Erythroblast (primary cell): ENCODE data around the gene ZBTB17.
"Not testable (repeated sequence)": the region's sequence is repeated elsewhere in the genome, so short reads cannot be mapped to it uniquely, and the experiment has no call there.

Experiments used
- DNase-seq, 2 experiments: peaks; one replicate each; lab custom pipeline; 2025; lab: John Stamatoyannopoulos, UW
- GATA1 ChIP-seq: IDR thresholded peaks from 2 replicates; pipeline ENCODE4 v1.6.1; 2011; ENCODE audit warnings: low read depth, mild to moderate bottlenecking, control low read depth, low read length, moderate library complexity
- POLR2A ChIP-seq: IDR thresholded peaks from 2 replicates; pipeline ENCODE4 v1.6.1; 2011; ENCODE audit warnings: mild to moderate bottlenecking, low read length

Gene ZBTB17

GRCh38 chr1:15939181-15940109 is 36.5 kb downstream of the ZBTB17 start:
- TF ChIP-seq GATA1 (no peak), POLR2A (no peak)
- DNase-seq, result no peak

DNA sequence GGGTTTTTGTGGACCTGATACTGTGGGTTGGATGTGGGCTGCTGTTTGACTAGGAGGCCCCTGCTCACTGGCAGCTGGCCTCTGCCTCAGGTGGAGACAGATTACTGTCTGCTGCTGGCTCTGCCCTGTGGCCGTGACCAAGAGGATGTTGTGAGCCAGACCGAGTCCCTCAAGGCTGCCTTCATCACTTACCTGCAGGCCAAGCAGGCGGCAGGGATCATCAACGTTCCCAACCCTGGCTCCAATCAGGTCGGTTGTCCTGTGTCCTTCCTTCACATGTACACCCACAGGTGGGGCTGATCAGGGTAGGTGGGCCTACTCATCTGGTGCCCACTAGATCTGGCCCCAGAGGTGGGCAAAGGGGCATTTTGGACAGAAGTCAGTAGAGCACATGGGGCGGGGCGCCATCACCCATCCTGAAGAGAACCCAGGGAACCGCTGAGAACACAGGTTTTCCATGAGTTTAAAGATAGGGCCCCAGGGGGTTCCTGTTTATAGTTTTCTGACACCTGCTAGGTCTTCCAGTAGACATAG is 37.2 kb downstream of the ZBTB17 start:
- no peak for TF ChIP-seq POLR2A
- TF ChIP-seq GATA1, result no peak
- DNase-seq, result no peak

DNA sequence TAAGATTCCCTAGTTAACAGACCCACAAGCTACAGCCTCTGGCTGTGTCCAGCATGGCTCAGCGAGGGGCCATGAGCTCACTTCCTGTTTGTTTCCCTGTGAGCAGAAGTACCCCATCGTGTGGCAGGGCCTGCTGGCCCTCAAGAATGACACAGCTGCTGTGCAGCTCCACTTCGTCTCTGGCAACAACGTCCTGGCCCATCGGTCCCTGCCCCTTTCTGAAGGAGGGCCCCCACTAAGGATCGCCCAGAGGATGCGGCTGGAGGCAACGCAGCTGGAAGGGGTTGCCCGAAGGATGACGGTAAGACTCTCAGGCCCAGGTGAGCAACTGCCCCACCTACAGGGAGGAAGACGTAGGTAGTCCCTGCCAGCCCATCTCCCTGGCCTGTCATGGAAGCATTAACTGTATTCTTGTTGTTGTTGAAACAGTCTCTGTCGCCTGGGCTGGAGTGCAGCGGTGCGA is 38.2 kb downstream of the ZBTB17 start:
- no peak for TF ChIP-seq POLR2A
- TF ChIP-seq GATA1, result no peak
- DNase-seq, result no peak

- no peak for TF ChIP-seq POLR2A
- TF ChIP-seq GATA1, result no peak
- DNase-seq, result no peak
Observed at GRCh38 chr1:15937146-15937545, 38.8 kb downstream of the ZBTB17 start.

DNA sequence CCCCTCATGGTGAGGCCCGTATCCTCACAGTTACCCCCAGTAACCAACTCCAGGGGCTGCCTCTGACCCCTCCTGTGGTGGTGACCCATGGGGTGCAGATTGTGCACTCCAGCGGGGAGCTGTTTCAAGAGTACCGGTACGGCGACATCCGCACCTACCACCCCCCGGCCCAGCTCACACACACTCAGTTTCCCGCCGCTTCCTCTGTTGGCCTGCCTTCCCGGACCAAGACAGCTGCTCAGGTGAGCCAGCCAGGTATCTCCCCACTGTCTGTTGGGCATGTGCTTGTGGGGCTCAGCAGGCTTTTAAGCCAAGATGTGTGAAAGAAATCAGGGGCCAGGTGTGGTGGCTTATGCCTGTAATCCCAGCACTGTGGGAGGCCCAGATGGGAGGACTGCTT is 39.9 kb downstream of the ZBTB17 start:
- DNase-seq, result no peak
- no peak for TF ChIP-seq POLR2A
- TF ChIP-seq GATA1, result no peak

GRCh38 chr1:15935056-15935950 is 40.6 kb downstream of the ZBTB17 start:
- no peak for TF ChIP-seq GATA1
- DNase-seq, result no peak

GRCh38 chr1:15934211-15935055 is 41.5 kb downstream of the ZBTB17 start:
- DNase-seq, result no peak
- TF ChIP-seq POLR2A, result no peak
- no peak for TF ChIP-seq GATA1

DNA sequence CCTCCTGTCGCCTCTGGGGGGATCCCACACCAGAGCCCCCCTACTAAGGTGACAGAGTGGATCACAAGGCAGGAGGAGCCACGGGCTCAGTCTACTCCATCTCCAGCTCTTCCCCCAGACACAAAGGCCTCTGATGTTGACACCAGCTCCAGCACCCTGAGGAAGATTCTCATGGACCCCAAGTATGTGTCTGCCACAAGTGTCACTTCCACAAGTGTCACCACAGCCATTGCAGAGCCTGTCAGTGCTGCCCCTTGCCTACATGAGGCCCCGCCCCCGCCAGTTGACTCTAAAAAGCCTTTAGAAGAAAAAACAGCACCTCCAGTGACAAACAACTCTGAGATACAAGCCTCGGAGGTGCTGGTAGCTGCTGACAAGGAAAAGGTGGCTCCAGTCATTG is 42.2 kb downstream of the ZBTB17 start:
- no peak for TF ChIP-seq POLR2A
- no peak for TF ChIP-seq GATA1
- no peak for DNase-seq

- TF ChIP-seq GATA1, result no peak
- no peak for TF ChIP-seq POLR2A
- no peak for DNase-seq
Observed at GRCh38 chr1:15932612-15933011, 43.3 kb downstream of the ZBTB17 start.

DNA sequence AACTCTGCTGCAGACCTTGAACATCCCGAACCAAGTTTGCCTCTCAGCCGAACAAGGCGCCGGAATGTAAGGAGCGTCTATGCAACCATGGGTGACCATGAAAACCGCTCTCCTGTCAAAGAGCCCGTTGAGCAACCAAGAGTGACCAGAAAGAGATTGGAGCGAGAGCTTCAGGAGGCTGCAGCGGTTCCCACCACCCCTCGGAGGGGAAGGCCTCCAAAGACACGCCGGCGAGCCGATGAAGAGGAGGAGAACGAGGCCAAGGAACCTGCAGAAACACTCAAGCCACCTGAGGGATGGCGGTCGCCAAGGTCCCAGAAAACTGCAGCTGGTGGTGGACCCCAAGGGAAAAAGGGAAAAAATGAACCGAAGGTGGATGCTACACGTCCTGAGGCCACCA is 44.0 kb downstream of the ZBTB17 start:
- no peak for TF ChIP-seq GATA1
- no peak for TF ChIP-seq POLR2A
- no peak for DNase-seq

DNA sequence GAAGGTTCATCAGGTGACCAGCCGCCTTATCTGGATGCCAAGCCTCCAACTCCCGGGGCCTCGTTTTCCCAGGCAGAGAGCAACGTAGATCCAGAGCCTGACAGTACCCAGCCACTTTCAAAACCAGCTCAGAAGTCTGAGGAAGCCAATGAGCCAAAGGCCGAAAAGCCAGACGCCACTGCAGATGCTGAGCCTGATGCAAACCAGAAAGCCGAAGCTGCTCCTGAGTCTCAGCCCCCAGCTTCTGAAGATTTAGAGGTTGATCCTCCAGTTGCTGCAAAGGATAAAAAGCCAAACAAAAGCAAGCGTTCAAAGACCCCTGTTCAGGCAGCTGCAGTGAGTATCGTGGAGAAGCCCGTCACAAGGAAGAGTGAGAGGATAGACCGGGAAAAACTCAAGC is 44.5 kb downstream of the ZBTB17 start:
- TF ChIP-seq GATA1 (no peak), POLR2A (no peak)

GRCh38 chr1:15928971-15929965 is 46.6 kb downstream of the ZBTB17 start:
- TF ChIP-seq POLR2A (no peak), GATA1 (no peak)
- DNase-seq, result no peak

More for the DNA sequence above, 44.5 kb downstream of the ZBTB17 start:
- no peak for DNase-seq

- DNase-seq, result not testable (repeated sequence)
Observed at GRCh38 chr1:15926448-15926847, 49.5 kb downstream of the ZBTB17 start.
